Hematopoietic multipotent progenitor cell treated with erythropoietin and hydrocortisone succinate and interleukin-3 and kit ligand, for 8 days (in vitro differentiated cells): ENCODE measurements around the gene DTX1.

ENCODE experiments used
- DNase-seq: peaks from one replicate; pipeline ENCODE4 v3.0.0-alpha.2; 2015

DTX1 gene

GRCh38 chr12:113071135-113072112, 14.9 kb downstream of the DTX1 start:
- no peak for DNase-seq

GRCh38 chr12:113072136-113072535, 15.6 kb downstream of the DTX1 start:
- no peak for DNase-seq

GRCh38 chr12:113073586-113073985, 17.1 kb downstream of the DTX1 start:
- DNase-seq: no peak

- DNase-seq: no peak
Observed at GRCh38 chr12:113075137-113075683, 18.7 kb downstream of the DTX1 start.

GRCh38 chr12:113077057-113077858, 20.7 kb downstream of the DTX1 start:
- no peak for DNase-seq

GRCh38 chr12:113077859-113078255, 21.3 kb downstream of the DTX1 start:
- no peak for DNase-seq

GRCh38 chr12:113081873-113082272, 25.3 kb downstream of the DTX1 start:
- DNase-seq: no peak

- DNase-seq: no peak
Observed at GRCh38 chr12:113082486-113083148, 26.1 kb downstream of the DTX1 start.

GRCh38 chr12:113083863-113084435, 27.4 kb downstream of the DTX1 start:
- DNase-seq: no peak

GRCh38 chr12:113086249-113087164, 30.0 kb downstream of the DTX1 start:
- no peak for DNase-seq

- DNase-seq: no peak
Observed at GRCh38 chr12:113087193-113087592, 30.7 kb downstream of the DTX1 start.

GRCh38 chr12:113088037-113088436, 31.5 kb downstream of the DTX1 start:
- DNase-seq: no peak

- DNase-seq: no peak
Observed at GRCh38 chr12:113088971-113089756, 32.6 kb downstream of the DTX1 start.

GRCh38 chr12:113089839-113090238, 33.3 kb downstream of the DTX1 start:
- DNase-seq: no peak

GRCh38 chr12:113090740-113091139, 34.2 kb downstream of the DTX1 start:
- DNase-seq: no peak

- no peak for DNase-seq
Observed at GRCh38 chr12:113091506-113091905, 35.0 kb downstream of the DTX1 start.

GRCh38 chr12:113092607-113093408, 36.3 kb downstream of the DTX1 start:
- peak; percentile 32 for DNase-seq

GRCh38 chr12:113093409-113094101, 37.0 kb downstream of the DTX1 start:
- no peak for DNase-seq

- DNase-seq: no peak
Observed at GRCh38 chr12:113094738-113095137, 38.2 kb downstream of the DTX1 start.
